Measurements from ENCODE around the gene OR8B3.

Gene OR8B3

GRCh38 chr11:124359566-124359965 is 39.3 kb downstream of the OR8B3 start:
- DNase-seq (ENCODE audit: low read depth) = no peak

DNA sequence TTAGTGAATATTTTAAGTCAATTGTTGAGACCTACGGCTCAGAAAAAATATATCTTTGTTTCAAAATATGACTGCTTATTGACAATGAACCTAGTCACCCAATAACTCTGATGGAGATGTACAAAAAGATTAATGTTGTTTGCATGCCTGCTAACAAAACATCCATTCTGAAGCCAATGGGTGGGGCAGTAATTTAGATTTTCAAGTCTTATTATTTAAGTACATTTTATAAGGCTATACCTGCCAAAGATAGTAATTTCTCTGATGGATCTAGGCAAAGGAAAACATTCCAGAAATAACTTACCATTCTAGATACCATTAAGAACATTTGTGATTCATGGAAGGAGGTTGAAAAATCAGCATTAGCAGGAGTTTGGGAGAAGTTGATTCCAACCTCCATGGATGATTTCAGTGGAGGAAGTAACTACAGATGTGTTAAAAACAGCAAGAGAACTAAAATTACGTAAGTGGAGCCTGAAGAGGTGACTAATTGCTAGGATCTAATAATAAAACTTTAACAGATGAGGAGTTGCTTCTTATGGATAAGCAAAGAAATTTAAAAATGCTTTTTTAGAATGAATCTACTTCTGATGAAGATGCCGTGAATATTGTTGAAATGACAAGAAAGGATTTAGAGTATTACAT is 52.4 kb downstream of the OR8B3 start:
- no peak for DNase-seq (ENCODE audit: low read depth)
